Measurements from ENCODE around the gene ZMYM3.

The ZMYM3 gene

GRCh38 chrX:71214604-71215337 lies 39.2 kb downstream of the ZMYM3 start:
- no peak for DNase-seq (ENCODE audit: low read depth in 2 of 2, low spot score in 1 of 2)

DNA sequence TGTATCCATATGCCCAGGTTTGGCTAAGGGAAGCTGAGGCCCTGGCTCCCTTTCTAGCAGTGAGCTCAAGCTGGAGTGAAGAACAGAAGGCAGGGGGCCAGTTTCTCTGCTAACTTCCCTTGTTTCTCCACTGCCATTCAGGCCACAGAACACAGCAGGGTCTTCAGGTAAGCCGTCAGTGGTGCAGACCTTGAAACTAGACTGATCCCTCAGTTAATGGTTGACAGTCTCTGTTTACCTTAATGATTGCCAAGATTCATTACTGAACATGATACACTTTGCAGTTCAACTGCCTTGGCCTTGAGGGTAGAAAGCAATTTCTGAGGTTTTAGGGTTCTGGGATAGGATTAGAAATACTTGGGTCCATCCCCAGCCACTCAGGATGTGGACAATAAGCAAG lies 39.8 kb downstream of the ZMYM3 start:
- no peak for DNase-seq (ENCODE audit: low read depth in 2 of 2, low spot score in 1 of 2)

GRCh38 chrX:71212536-71212935 lies 41.4 kb downstream of the ZMYM3 start:
- DNase-seq (ENCODE audit: low read depth in 2 of 2, low spot score in 1 of 2) = no peak

DNA sequence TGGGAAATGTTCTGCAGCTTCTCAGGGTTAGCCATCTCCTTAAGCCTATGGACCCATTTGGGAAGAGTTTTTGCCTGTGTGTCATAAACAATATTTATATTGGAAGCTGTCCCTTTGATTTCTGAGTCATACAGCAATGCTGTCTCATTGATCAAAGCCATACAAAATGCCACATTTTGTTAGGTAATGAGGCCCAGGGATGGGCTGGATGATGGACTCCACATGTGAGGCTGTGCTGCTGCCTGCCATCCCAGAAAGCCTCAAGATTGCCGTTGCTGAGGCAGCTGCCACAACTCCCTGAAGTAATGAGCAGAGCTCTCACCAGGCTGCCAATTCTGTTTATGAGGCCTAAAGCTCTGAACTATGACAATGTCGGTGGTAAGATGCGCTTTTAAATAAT lies 43.1 kb downstream of the ZMYM3 start:
- DNase-seq (ENCODE audit: low read depth in 2 of 2, low spot score in 1 of 2) = no peak

DNA sequence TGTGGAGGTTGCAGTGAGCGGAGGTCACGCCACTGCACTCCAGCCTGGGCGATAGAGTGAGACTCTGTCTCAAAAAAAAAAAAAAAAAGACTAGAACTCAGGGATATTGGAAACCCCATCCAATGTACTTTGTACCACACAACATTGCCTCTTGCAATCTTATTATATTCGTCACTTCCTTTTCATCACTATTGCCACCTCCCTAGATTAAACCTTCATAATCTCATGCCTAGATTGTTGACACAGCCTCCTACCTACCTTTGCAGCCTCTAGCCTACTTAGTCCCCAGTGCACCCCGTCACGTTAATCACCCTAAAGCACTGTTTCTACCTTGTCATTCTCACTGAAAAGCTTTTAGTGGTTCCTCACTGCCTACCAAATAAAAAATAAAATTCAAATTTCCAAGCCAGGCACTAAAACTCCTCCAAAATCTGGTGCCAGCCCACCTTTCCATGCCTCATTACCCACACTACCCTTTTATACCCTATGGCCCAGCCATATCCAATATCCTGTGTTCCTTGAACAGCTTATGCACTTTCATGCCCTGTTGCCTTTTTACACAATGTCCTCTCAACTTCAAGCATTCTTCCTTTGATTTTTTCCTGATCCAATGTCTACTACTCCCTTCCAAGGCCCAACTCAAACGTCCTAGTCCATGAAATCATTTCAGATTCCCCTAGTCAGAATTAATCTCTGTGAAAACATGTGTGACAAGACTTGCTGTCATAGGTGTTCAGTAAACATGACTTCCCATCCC lies 54.5 kb downstream of the ZMYM3 start:
- no peak for DNase-seq (ENCODE audit: low read depth in 2 of 2, low spot score in 1 of 2)

DNA sequence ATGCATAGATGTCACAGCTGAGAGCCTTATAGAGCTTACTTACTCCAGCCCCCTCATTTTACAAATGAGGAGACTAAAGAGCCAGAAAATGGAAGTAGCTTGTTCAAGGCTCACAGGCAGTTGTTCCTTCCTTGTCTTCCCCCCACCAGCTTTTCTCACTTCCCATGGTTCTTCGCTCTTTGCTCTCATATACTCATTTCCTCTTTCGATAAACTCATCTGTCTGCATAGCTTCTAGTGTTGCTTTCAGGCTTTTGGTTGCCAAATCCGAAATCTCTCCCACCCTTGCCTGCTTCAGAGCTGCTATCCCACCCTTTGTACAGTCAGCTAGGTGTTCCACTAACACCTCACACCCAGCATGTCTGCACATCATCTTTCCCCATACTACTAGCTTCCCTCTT lies 55.9 kb downstream of the ZMYM3 start:
- DNase-seq (ENCODE audit: low read depth in 2 of 2, low spot score in 1 of 2) = no peak

DNA sequence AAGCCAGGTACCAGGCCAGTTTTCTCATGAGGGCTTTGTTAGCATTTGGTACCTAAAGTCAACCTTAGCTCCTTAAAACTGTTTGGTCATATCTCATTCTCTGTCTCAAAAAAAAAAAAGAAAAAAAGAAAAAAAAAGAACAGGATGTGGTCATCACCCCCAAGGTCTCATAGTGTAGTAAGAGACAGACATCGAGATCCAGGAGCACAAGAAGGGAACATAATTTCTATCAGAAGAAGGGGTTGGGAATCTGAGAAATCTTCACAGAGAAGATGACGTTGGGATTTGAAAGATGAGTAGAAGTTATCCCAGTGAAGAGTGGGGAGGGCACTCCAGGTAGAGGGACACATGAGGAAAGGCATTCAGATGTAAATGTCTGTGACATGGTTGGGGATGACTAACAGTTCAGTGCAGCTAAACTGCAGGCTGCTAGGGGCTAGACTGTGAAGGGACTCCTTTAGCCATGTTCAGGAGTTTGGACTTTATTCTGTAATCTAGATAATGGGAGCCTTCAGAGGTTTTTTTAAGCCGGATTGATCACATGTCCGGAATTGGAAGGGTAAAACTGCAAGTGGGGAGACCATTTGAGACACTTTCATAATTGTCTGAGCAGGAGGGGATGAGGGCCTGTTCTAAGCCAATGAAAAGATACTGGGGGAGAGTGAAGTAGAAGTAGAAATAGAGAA lies 57.8 kb downstream of the ZMYM3 start:
- no peak for DNase-seq (ENCODE audit: low read depth in 2 of 2, low spot score in 1 of 2)

DNA sequence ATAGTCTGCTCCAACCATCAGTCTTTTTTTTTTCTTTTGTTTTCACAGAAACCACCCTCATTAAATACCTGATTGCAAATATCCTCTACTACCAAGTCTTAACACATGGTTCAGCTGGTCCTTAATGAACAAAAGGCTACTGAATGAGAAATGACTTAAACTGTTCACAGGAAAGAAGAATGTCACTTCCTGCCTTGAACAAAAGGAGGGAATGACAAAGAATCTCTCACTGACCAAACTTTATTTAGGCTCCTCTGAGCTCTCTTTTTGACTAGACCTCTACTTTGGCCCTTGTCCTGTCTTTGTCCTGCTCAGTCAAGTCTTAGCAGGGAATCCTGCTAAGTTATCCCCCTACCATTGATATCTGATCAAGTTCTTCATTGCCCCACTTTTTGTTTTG lies 62.7 kb downstream of the ZMYM3 start:
- DNase-seq (ENCODE audit: low read depth in 2 of 2, low spot score in 1 of 2) = no peak
